ENCODE measurements around the gene CRIP3. TPM values are rescaled to one million over a fixed set of nuclear protein-coding genes. Genes with fewer than 3 reads are reported as not detected.

Gene CRIP3
- total and polyA plus RNA-seq, 2 of the 4 experiments (the other 2 are of a cell fraction), result not detected

DNA sequence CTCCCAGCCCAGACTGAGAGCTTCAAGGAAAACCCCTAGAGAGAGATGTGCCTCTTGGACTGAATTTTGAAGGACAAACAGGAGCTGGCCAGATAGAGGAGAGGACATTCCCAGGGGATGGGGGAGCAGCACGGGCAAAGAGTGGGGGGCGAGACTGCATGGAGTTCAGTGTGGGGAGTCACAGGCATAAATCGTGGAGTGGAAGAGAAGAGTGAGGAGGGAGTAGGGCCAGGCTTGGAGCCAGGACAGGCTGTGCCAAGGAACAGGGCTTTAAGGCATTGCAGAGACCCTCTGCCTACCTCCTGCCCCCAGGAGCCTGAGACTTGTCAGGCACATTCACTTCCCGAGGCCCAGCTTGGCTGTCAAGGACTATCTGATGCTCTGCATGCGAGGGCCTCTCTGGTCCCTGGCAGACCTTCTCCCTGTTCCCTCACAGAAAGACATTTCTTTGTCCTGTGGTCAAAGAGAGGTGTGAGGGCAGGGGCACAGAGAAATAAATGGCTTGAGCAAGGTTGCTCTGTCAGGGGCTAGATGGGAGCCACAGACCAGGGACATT is 15.8 kb downstream of the CRIP3 start:
- dilution Hi-C loops (cut with HindIII; ENCODE audit: low sequenced_read_pairs, unreplicated experiment), result no loop called here
- Histone ChIP-seq H4K20me1 (ENCODE audit: insufficient read depth, low read length) (no peaks in the 10 kb centered on the region), H2AK5ac (ENCODE audit: low read depth, low read length) (no peak overlapping the region), H3K4me1 (ENCODE audit: control insufficient read depth, insufficient read depth, low read length) (no peaks in the 10 kb centered on the region), H3K79me1 (ENCODE audit: low read depth in 1 of 2, low read length in 2 of 2) (no peaks in the 10 kb centered on the region), H2BK120ac (ENCODE audit: low read depth, low read length) (no peak overlapping the region), H4K5ac (ENCODE audit: low read depth, low read length) (no peak overlapping the region), H3K9me3 (ENCODE audit: control insufficient read depth, insufficient read depth, low read length) (no peaks in the 10 kb centered on the region), H3K9me1 (ENCODE audit: insufficient read depth, low read length) (no peaks in the 10 kb centered on the region), H3K36me3 (ENCODE audit: control insufficient read depth, insufficient read depth, low read length) (no peaks in the 10 kb centered on the region), H4K91ac (ENCODE audit: insufficient read depth, low read depth, low read length) (no peak overlapping the region), H3K4ac (ENCODE audit: low read depth, low read length) (no peak overlapping the region), H3K27me3 (ENCODE audit: control insufficient read depth, insufficient read depth, low read length) (peaks cover 36% of the 10 kb centered on the region), H3K4me2 (ENCODE audit: low read depth, low read length) (no peak overlapping the region), H3K27ac (ENCODE audit: insufficient read depth, low read length) (no peak overlapping the region), H3K14ac (replicated peaks; ENCODE audit: low read depth, low read length) (no peak overlapping the region), H3K23ac (ENCODE audit: low read depth, low read length) (no peak overlapping the region), H2BK5ac (ENCODE audit: low read depth, low read length, poor library complexity, severe bottlenecking) (no peak overlapping the region), H4K8ac (ENCODE audit: low read depth in 2 of 2, low read length in 2 of 2) (no peak overlapping the region), H3K18ac (ENCODE audit: low read depth, low read length) (no peak overlapping the region), H2BK15ac (ENCODE audit: low read depth, low read length) (no peak overlapping the region), H3K56ac (ENCODE audit: extremely low read depth, insufficient read depth, low read length) (no peak overlapping the region), H2AFZ (replicated peaks; ENCODE audit: low read length, poor library complexity) (peak overlapping the region; percentile 11), H2AK9ac (replicated peaks; ENCODE audit: low read depth, low read length, poor library complexity) (no peak overlapping the region), H3K9ac (ENCODE audit: low read depth, low read length) (no peak overlapping the region), H3K4me3 (ENCODE audit: insufficient read depth, low read depth, low read length) (no peak overlapping the region), H2BK20ac (ENCODE audit: low read depth, low read length) (no peak overlapping the region)
- in situ Hi-C loops (cut with MboI; ENCODE audit: low sequenced_read_pairs), result no loop called here
- POLR2A ChIA-PET (ENCODE audit: unreplicated experiment), result no interaction called here
- ATAC-seq (ENCODE audit: low read depth), result no peak
- TF ChIP-seq NFE2L2 (IDR thresholded peaks at IDR 0.05; ENCODE audit: low read depth, low read length), result no peak
- no peak for TF ChIP-seq SMC3 (IDR thresholded peaks at IDR 0.05; ENCODE audit: low read depth, low read length)
- no peak for TF ChIP-seq RCOR1 (IDR thresholded peaks at IDR 0.05; ENCODE audit: insufficient replicate concordance, low read length)
- no peak for TF ChIP-seq BHLHE40 (IDR thresholded peaks at IDR 0.05; ENCODE audit: low read depth, low read length)
- no peak for TF ChIP-seq MAZ (IDR thresholded peaks at IDR 0.05; ENCODE audit: borderline replicate concordance, low read depth, low read length)
- TF ChIP-seq FOS (IDR thresholded peaks at IDR 0.05; ENCODE audit: low read depth, low read length), result no peak
- no peak for TF ChIP-seq CHD1 (IDR thresholded peaks at IDR 0.05; ENCODE audit: low read depth, low read length)
- no peak for TF ChIP-seq POLR2A (IDR thresholded peaks at IDR 0.05; ENCODE audit: low read depth, low read length)
- no peak for TF ChIP-seq MAFK (IDR thresholded peaks at IDR 0.05; ENCODE audit: low read depth, low read length)
- TF ChIP-seq CTCF (conservative IDR thresholded peaks at IDR 0.05; ENCODE audit: low read depth, low read length), result no peak
- TF ChIP-seq MXI1 (IDR thresholded peaks at IDR 0.05; ENCODE audit: borderline replicate concordance, low read depth, low read length), result no peak
- TF ChIP-seq RFX5 (IDR thresholded peaks at IDR 0.05; ENCODE audit: low read depth, low read length), result no peak
- TF ChIP-seq, protein P1, sequence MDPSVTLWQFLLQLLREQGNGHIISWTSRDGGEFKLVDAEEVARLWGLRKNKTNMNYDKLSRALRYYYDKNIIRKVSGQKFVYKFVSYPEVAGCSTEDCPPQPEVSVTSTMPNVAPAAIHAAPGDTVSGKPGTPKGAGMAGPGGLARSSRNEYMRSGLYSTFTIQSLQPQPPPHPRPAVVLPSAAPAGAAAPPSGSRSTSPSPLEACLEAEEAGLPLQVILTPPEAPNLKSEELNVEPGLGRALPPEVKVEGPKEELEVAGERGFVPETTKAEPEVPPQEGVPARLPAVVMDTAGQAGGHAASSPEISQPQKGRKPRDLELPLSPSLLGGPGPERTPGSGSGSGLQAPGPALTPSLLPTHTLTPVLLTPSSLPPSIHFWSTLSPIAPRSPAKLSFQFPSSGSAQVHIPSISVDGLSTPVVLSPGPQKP (IDR thresholded peaks at IDR 0.05; ENCODE audit: borderline replicate concordance, low read depth, low read length), result no peak
- TF ChIP-seq USF2 (IDR thresholded peaks at IDR 0.05; ENCODE audit: low read depth, low read length), result no peak
- no peak for TF ChIP-seq RAD21 (IDR thresholded peaks at IDR 0.05; ENCODE audit: low read length)
- TF ChIP-seq CEBPB (IDR thresholded peaks at IDR 0.05; ENCODE audit: low read depth, low read length), result no peak
- BruUV-seq (replicated peaks), result no TSS peak
- DNase-seq, result no peak
- 90% methylated on average over 2 of the region's 5 CpGs; no CpG with 5 or more reads in 1 of the 2 experiments for WGBS, 2 experiments (ENCODE audit: extremely low coverage in 2 of 2, insufficient read length in 1 of 2)
- intact Hi-C loops (cut with micrococcal nuclease), result no loop called here
- CTCF ChIA-PET, result no interaction called here

Data from IMR-90 (cell line).